HG02938 (cell line): ENCODE data around the gene TSPAN5.

ENCODE experiments used
- ATAC-seq: cut with Tn5 transposase; IDR thresholded peaks from one replicate; pipeline ENCODE4 v1.9.1; 2021; ENCODE audit warnings: mild to moderate bottlenecking, moderate library complexity; ENCODE audit not compliant: unreplicated experiment

Gene TSPAN5

GRCh38 chr4:98601708-98602107 is 56.7 kb downstream of the TSPAN5 start:
- no peak for ATAC-seq

GRCh38 chr4:98599617-98600205 is 58.7 kb downstream of the TSPAN5 start:
- no peak for ATAC-seq

- ATAC-seq: no peak
These were observed 71.5 kb downstream of the TSPAN5 start for GRCh38 chr4:98586962-98587354.

- no peak for ATAC-seq
These were observed 72.0 kb downstream of the TSPAN5 start for GRCh38 chr4:98586291-98586961.

- ATAC-seq: no peak
These were observed 72.8 kb downstream of the TSPAN5 start for GRCh38 chr4:98585596-98585995.

- ATAC-seq: no peak
These were observed 74.1 kb downstream of the TSPAN5 start for GRCh38 chr4:98584265-98584664.

GRCh38 chr4:98583265-98583664 is 75.1 kb downstream of the TSPAN5 start:
- no peak for ATAC-seq

- ATAC-seq: no peak
These were observed 77.3 kb downstream of the TSPAN5 start for GRCh38 chr4:98581126-98581525.

- no peak for ATAC-seq
These were observed 80.5 kb downstream of the TSPAN5 start for GRCh38 chr4:98577956-98578355.

GRCh38 chr4:98574816-98575215 is 83.6 kb downstream of the TSPAN5 start:
- no peak for ATAC-seq

- no peak for ATAC-seq
These were observed 84.6 kb downstream of the TSPAN5 start for GRCh38 chr4:98573791-98574190.

GRCh38 chr4:98572697-98573096 is 85.7 kb downstream of the TSPAN5 start:
- no peak for ATAC-seq

- no peak for ATAC-seq
These were observed 87.1 kb downstream of the TSPAN5 start for GRCh38 chr4:98571161-98571786.

- ATAC-seq: no peak
These were observed 88.1 kb downstream of the TSPAN5 start for GRCh38 chr4:98570151-98570797.

GRCh38 chr4:98568941-98569663 is 89.3 kb downstream of the TSPAN5 start:
- ATAC-seq: no peak

GRCh38 chr4:98567611-98568010 is 90.8 kb downstream of the TSPAN5 start:
- ATAC-seq: no peak

GRCh38 chr4:98566361-98567008 is 91.9 kb downstream of the TSPAN5 start:
- no peak for ATAC-seq

- ATAC-seq: no peak
These were observed 92.6 kb downstream of the TSPAN5 start for GRCh38 chr4:98565681-98566301.

GRCh38 chr4:98564852-98565251 is 93.6 kb downstream of the TSPAN5 start:
- ATAC-seq: no peak

GRCh38 chr4:98560321-98560720 is 98.1 kb downstream of the TSPAN5 start:
- ATAC-seq: no peak
